ENCODE data around the gene SCGN. TPM values are rescaled to one million over a fixed set of nuclear protein-coding genes. Genes with fewer than 3 reads are reported as not detected.

SCGN gene, protein sequence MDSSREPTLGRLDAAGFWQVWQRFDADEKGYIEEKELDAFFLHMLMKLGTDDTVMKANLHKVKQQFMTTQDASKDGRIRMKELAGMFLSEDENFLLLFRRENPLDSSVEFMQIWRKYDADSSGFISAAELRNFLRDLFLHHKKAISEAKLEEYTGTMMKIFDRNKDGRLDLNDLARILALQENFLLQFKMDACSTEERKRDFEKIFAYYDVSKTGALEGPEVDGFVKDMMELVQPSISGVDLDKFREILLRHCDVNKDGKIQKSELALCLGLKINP
- not detected for polyA plus RNA-seq (2013, experiment 1 of 2; ENCODE audit: insufficient read length)
- not detected for polyA plus RNA-seq (2013, experiment 2 of 2; ENCODE audit: insufficient read length)

DNA sequence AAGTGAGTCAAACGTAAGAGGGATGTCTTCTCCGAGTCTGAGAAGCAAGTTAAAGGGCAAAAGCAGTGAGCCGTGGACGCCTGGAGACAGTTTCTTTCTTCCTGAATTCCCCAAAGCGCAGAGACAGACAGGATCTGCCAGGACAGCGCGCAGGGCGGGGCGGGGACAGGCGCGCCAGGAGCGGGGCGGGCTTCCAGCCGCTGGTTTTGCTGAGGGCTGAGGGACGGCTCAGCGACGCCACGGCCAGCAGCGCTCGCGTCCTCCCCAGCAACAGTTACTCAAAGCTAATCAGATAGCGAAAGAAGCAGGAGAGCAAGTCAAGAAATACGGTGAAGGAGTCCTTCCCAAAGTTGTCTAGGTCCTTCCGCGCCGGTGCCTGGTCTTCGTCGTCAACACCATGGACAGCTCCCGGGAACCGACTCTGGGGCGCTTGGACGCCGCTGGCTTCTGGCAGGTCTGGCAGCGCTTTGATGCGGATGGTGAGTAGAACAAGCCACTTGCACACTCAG is at the start of gene SCGN:
SCGN (plus strand) TSS at position 209 of the 509 bp plus-strand sequence; CDS start at position 398, 189 bp downstream.
- peak; percentile 64 for DNase-seq

DNA sequence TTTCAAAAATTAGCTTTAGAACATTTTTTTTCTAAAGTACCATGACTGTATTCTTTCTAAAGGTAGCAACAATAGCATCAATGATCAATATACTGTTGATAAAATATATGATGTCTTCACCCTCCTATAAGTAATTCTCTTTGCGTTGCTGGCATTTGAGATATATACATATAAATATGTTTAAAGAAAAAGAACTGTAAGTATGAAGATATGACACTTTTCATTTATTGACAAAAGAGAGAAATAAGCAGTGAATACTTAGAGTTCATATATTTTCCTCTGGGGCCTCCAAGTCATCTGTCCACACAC is 49.4 kb upstream of the SCGN start:
- no peak for DNase-seq

DNA sequence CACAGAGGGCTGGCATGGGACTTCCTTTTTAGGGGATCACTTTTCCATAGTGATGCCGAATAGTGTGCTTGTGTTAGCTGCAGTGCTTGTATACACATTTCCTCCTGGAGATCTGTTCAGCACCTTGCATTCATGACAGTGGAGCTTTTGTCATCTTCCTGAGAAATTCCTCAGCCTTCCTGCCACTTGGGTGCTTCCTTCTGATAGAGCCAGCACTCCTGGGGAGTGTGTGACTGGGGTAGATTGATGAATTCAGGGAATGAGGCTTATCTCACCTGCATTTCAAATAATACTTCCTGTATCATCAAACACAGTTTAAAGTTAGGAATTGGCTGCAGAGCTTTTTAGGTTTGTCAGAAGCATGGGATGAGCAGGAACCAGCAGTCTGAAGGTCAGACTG is 48.8 kb upstream of the SCGN start:
- DNase-seq = no peak

DNA sequence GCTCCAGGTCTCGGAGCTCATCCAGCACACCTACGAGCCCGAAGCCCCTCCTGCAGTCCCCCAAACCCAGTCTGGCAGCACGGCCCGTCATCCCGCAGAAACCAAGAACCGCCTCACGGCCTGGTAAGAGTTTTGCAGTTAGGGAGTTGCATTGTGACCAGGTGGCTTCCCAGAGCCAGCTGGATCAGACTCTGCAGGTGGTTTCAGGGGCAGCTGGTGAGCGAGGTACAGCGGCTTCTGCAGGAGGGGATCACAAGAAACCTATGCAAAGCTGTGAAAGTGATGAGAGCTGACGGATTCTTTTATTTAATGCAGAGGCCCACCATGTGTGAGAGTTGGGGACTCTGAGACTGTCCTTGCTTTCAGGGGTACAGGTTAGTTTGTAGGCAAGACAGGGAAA is 45.9 kb upstream of the SCGN start:
- no peak for DNase-seq

DNA sequence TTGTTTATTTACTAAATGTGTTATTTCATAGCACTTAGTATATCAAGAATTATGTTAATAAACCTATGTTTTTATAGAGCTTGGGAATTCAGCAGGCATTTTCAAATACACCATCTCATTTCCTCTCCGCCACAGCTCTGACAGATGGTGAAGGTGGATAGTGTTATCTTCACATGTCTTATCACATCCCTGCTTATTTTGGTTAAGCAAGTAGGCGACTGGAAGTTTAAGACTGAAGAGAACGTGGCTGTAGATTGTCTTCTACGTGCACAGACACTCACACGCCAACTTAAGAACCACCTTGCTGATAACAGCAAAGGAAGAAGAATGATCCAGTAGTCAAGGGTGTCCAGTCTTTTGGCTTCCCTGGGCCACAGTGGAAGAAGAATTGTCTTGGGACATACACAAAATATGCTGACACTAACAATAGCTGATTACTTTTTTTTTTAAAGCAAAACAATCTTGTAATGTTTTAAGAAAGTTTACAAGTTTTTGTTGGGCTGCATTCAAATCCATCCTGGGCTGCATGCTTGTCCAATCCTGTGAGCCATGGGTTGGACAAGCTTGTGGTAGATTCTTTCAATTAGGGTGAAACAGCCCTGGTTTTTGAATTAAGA is 43.3 kb upstream of the SCGN start:
- no peak for DNase-seq

DNA sequence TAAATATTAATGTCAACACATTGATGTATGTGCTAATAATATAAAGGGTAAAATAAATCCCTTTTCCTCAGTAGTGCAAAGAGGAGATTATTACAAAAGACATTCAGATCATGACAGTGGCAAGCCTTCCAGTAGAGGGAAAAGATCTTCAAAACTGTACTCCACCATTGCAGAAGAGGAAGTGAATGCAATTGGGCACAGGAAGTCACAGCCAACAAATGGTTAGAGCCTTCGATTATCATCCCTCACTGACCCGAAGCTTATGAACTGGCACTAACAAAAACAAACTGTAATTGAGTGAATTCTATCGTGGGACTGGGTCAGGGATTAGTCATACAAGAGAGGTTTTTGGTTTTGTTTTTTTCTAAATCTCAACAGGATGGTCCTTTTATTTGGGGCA is 39.3 kb upstream of the SCGN start:
- peak; percentile 7 for DNase-seq

DNA sequence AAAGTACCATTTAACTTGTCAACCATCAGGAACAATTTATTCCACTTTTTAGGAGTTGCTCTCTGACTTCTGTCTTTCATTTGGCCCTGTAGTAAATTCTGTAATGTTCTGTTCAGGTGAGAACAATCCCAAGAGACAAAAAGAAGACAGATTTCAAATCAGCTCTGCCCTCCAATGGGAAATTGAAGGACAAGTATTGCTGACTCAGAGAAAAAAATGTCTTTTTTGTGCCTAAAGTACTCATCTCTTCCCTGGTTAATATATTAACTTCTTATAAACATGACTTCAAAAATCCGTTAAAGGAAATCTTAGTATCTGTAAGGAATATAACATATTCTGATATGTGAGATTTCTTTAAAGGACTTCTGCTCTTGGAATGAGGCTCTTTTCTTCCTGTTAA is 38.6 kb upstream of the SCGN start:
- DNase-seq = no peak

DNA sequence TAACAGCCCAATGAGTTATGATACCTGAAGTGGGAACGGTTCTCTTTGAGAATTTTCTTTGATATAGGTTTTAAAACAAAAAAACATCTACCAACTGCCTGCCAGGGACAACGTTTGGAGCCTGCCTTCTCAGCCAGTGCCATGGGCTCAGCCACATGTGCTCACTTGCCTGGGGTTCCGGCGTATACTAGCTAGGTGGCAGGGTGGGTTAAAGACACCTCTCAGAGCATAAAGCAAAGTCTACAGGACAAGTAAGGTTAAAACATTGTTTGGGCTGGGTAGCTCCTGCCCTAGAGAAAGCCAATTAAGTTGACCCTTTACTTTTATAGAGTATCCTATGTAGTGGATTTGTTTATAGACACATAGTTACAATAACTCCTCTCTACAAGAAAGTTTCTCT is 38.0 kb upstream of the SCGN start:
- DNase-seq = no peak

DNA sequence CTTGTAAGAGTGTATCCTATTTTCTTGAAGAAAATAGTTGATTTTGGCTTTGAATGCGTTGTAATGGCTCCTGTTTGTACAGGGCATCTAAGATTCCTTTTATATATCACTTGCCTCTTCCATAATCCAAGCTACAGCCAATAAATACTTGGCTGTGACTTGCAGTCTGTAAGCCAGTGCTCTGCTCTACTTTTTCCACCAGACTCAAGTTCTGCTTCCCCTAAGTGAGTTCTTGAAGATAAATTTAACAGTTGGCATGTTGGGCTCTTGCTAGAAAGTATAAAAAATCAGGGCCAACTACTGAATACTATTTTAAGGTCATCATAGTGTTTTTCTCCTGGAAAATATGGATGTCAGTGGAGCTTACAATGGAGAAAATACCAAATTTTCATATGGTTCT is 36.5 kb upstream of the SCGN start:
- no peak for DNase-seq

DNA sequence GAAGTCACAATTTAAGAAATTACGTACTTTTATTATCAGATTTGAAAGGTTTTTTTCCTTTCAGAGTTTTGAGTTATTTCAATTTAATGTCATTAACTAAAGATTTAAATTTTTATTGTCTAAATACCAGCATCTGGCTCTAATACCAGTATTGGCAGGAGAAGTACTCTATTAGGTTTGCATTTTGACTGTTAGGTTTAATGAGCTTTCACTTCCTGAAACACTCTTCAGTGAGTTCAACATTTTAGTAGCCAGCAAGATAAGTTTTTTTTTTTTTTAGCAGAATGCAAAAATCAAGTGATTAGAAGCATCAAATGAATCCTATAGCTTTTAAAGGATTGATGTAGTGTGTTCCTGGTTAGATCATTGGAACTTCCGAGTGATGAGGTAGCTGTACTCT is 34.0 kb upstream of the SCGN start:
- DNase-seq = no peak

DNA sequence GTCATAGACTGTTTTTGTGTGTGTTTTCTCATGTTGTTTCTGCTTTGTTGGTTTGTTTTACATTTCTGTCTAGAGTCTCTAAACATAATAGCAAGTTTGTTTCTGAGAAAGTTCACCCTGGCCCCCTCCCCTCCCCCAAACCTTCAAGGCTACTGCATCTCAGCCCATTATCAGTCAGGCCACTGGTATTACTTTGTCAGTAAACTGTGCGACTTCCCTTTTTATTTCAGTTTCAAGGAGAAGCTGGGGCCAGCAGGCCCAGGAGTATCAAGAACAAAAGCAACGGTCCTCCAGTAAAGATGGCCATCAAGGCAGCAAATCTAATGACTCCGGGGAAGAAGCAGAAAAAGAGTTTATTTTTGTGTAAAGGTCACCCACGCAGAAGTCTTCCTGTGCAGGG is 32.8 kb upstream of the SCGN start:
- DNase-seq = no peak

DNA sequence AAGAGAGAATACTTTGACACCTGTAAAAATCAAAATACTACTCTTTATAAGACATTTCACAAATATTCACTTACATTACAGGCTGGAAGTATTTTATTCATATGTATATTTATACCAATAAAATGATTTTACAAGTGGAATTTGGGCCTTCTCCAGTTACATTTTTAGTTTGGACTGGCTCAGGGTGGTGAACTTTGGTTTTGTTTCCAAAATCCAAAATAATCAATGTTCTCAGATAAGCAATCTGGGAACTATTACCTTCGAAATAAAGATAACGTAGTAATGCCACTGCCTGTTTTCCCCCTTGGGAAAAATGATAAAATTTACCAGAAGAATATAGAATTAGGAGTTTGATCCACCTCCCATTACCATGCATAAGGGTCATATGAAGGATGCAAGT is 31.6 kb upstream of the SCGN start:
- no peak for DNase-seq

DNA sequence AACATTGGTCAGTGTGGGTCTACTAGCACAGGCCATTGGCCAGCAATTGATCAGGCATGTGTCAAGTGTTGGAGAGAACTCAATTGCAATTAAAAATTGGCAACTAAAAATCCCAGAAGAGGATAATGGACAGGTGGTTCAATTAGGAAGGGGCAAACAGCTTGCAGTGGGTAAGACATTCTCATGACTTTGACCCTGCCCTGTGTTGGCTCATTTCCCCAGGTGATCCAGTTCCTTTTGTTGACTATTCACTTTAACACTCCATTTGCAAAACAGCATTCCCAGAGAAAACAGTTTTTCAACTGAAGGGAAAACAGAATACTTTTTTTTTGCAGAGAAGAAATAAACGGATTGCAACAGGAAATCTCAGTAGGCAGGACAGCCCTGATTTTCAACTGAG is 28.9 kb upstream of the SCGN start:
- no peak for DNase-seq

DNA sequence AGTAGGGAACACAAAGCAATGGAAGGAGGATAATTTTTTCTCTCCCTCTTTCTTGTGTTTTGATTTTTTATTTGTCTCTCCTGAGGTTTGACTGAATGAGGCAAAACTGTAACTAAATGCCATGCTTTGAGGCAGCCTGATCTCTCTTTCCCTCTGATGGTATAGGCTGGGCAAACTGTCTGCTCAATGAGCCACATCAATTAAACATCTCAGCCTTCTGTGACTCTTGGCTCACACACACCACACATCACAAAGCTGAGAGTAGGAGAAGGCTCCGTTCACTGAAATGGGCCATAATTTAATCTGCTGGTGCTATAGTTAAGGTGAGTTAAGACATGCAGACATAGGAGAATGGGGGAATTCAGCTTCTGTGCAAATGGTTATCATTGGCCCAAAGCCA is 28.1 kb upstream of the SCGN start:
- peak; percentile 2 for DNase-seq

DNA sequence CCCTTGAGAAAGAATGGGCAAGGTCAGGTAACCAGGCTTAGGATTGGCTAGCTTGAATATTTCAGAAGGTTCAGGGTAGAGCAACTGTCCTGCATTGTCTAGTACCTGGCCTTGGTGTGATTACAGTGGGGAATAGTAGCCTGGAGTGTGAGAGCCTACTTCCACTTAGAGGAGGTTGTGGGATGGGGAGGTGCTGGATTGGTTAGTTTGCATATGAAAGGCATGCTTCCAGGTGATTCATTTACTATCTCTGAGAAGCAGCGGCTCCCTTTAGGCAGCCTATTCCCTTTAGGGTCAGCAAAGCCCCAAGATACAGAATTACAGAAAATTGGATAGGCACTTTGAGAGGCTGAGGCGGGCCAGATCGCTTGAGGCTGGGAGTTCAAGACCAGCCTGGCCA is 25.0 kb upstream of the SCGN start:
- DNase-seq = no peak

DNA sequence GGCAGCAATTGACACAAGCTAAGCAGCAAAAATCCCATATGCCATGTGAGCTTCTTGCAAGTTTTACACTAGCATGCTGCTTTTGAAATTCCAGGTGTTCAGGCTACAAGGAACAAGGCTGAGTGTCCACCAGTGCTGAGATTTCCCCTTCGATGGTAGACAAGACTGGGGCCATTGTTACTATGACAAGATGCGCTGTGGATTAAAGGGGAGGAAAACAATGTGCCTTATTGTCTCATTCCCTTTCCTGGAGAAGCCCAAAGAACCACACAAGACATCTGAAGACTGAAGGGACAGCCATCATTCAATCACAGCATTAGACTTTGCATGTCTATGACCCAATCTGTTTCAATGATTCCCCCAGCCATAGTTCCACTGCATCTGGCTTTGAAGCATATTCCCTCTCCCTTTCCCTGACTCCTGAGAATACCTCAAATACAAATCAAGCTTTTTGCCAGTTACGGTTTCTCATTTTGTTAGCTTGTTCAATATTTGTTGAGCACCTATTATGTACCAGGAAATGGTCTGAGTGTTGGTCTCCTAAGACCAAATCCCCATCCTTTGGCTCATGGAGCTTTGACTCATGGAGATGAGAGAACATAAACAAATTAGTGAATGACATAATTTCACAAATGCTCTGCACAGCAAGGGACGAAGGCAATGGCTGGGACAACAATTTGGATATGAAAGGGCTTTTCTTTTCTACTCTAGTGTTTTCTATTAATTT is 23.4 kb upstream of the SCGN start:
- no peak for DNase-seq

DNA sequence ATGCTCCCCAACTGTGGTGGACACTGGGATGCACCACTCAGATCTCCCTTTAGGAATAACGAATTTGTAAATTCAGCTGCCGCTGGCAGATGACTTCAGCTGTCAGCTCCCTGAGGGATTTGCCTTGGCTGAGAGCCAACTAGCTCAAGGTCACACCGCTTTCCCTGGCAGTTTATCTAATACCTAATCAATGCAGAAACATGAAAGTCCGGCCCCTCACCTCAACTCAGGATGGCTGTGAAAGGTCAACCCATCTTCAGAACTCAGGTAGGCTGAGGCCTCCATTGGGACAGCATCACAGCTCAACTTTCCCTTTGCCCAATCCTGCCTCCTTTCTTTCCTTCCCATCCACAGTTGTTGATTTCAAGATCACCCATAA is 22.8 kb upstream of the SCGN start:
- no peak for DNase-seq

DNA sequence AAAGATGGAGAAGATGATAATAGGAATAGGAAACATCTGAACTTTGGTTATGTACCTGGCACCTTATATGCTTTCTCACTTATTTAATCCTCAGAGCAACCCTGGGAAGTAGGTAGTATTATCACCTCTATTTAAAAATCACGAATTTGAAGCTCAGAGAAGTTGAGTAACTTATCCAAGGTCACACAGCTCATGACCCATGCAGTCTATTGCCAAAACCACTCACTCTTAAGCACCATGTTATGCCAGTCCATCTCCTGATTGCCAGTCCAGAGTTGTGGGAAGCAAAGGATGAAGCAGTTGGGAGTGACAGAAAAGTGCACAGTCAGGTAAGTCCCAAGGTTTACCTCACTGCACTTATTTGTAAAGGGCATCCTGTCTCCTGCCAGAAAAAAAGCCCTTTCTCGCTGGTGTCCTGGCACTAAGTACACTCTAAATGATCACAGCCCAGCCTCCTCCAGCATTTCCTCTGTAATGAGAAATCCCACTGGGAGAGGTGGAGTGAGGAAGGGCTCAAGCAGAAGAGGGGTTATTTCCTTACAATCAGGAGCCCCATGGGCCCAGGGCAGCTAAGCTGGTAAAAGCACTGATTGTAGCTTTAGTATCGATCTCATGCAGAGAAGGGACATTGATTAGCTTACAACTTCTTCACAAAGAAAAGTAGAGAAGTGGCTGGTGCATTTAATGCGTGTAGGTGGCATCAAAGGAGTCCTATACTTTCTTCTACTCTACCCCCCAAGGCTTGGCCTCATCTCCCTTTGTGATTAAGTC is 21.3 kb upstream of the SCGN start:
- no peak for DNase-seq

DNA sequence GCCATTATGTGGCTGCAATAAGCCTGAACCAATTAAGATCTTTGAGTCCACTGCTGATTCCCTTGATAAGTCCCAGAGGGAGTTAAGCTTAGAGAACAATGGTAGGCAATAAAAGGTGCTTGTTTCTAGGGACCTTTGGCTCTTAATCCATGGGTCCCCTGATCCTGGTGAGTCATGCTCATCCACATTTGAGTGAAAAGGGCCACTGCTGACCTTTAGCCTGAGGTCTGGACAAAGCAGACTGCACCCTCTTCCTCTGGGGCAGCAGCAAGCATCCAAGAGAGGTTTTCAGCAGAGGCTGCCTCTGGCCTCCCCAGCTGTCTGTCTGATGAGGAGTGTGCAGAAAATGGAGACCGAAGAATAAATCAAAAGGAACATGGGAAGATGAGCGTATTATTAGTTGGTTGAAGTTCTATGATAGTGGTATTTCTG is 16.1 kb upstream of the SCGN start:
- DNase-seq = no peak

DNA sequence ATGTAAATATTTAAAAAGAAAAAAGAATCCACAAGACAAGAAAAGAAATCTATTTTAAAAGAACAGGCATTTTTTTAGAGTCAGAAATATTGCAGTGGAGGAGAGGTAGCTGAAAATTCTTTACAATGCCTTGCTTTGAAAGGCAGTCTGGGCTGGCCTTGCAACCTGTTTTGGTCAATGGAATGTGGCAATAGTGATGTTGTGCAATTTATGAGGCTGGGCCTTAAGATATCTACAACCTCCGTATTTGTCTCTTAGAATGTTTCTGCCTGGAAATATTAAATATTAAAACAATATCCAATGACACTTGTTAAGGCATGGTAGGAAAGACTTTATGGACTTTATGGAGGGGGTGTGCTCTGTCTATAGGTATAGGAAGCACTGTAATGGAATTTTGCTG is 14.8 kb upstream of the SCGN start:
- DNase-seq = no peak

DNA sequence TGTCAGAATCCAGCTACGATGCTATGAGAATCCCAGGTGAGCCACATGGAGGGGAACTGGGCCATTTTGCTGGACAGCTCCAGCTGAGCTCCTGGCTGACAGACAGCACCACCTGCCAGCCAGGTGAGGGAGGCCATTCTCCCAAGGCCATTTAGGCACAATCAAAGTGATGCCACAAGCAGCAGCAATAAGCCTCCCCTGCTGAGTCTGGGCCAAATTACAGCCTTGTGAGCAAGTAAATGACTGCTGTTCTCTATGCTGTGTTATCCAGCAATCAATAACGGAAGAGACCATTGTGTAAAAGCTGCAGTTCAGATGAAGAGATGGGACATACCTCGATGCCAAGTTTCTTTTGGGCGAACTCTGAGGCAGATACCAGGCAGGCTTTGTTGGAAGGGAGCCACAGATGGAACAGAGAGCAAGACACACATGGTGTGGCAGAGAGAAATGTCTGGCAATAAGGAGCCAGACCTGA is 14.0 kb upstream of the SCGN start:
- no peak for DNase-seq

DNA sequence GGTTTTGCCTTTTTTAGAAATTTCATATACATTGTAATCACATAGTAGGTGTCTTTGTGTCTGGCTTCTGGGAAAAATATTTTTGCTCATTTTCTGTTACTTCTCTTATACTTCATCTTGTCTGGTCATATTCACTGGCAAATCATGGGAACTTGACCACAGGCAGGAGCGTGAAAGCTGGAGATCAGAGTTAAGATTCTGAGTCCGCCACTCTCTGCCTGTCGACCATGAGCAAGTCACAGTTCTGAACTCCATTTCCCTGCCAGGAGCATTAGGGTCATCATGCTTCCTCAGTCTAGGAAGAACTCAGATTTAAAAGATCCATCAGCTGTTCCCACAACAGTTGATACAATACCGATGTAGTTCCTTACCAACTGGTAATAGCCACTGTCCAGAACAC is 12.4 kb upstream of the SCGN start:
- no peak for DNase-seq

DNA sequence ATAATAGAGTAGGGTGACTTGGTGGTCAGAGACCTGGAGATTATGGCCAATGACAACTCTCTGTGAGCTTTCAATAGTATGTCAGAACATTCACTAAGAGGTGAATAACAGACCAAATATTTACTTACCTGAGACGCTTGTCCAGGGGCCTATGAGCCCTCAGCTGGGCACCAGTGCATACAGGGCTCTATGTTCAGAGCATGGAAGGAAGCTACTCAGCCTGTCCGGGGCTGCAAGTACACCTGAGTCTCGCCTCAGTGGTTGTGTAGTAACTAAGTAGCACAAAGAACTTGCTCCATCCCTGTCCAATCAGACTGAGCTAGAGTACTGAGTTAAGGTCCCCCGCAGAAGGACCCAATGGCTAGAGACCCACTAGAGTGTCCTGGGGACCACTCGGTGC is 11.6 kb upstream of the SCGN start:
- DNase-seq = no peak
